GM12892 (cell line): ENCODE measurements around the gene BNIP5.

Experiments
- DNase-seq: peaks from one replicate; pipeline ENCODE4 v3.0.0; 2011; ENCODE audit not compliant: insufficient read length
- FAIRE-seq: peaks from 2 replicates; lab custom pipeline; 2011; peaks lifted over from hg19 to GRCh38; lab: Jason Lieb, UNC
- POLR2A ChIP-seq: IDR thresholded peaks from 2 replicates; pipeline ENCODE4 v1.6.1; 2011; ENCODE audit warnings: low read depth, low read length, control low read depth
- POLR2AphosphoS5 ChIP-seq: IDR thresholded peaks from 2 replicates; pipeline ENCODE4 v1.6.1; 2011; ENCODE audit warnings: low read depth, low read length, control low read depth
- TAF1 ChIP-seq: IDR thresholded peaks from 2 replicates; pipeline ENCODE4 v1.6.1; 2011; ENCODE audit warnings: low read depth, mild to moderate bottlenecking, control low read depth, low read length, borderline replicate concordance

The BNIP5 gene

DNA sequence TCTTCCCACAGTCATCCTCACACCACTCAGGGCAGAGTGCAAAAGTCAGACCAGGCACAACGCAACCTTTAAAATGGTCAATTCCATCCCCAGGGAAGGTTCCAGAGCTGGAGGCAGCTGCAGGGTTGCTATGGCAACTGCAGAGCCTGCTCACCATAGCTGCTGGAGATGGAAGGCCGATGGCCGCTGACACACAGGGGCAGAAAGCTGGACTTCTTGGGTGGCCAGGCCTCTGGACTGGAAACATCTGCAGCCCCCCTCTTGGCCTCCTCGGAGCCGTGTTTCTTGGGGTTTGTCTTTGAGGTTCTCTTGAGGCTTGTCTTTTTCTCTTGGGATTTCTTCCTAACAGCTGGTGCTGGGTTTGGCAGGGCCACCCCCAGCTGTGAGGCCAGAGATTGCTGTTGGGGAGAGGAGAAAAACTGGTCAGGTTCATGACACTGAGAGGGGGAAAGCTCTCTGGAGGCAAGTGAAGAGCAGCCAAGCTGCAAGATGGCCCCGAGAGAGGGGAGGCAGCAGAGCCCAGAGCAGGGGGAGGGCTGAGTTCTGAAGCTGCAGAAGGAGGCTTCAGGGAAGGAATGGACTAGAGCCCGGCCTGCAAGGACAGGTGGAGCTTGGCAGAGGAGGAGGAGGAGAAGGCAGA, 10.2 kb downstream of the BNIP5 start:
- DNase-seq, result no peak
- TF ChIP-seq POLR2AphosphoS5 (no peak), TAF1 (no peak), POLR2A (no peak)
- FAIRE-seq, result no peak

DNA sequence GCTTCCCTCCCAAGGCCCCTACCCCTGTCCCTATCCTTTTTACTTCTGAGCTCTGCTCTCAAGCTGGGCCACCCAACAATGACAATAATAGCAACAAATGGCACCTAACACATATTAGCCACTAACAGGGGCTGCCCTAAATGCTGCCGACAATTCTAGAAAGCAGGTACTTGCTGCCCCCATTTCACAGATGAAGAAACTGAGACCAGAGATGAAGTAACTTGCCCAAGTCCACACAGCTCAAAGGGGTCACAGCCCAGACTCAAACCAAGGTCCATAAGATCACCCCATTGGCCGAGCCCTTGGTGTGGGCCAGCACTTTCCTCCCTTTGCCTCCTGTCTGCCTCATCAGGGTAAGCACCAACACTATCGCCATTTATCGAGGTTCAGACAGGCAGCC, 12.0 kb downstream of the BNIP5 start:
- DNase-seq (no peak), FAIRE-seq (no peak)

DNA sequence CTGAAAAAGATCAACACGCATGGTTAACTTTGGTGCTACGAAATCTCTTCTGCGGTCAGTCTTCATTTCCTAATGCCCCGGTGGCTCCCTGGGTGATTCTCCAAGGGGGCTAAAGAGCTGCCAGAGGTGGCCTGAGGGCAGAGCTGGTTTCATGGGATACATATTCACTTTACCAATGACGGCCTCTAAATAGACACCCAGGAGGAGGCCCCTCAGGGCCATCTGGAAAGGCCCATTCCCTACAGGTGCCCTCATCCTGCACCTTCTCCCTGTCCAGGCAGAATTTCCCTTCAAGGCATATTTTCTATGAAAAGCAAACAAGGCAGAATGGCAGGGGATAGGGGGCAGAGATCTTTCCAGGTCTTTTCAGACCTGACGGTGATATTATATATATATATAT, 12.5 kb downstream of the BNIP5 start:
- FAIRE-seq (no peak), DNase-seq (no peak)
- TF ChIP-seq TAF1, result no peak
- no peak for TF ChIP-seq POLR2AphosphoS5
- no peak for TF ChIP-seq POLR2A

More for the DNA sequence above, 12.0 kb downstream of the BNIP5 start:
- TF ChIP-seq POLR2AphosphoS5 (no peak), POLR2A (no peak), TAF1 (no peak)

DNA sequence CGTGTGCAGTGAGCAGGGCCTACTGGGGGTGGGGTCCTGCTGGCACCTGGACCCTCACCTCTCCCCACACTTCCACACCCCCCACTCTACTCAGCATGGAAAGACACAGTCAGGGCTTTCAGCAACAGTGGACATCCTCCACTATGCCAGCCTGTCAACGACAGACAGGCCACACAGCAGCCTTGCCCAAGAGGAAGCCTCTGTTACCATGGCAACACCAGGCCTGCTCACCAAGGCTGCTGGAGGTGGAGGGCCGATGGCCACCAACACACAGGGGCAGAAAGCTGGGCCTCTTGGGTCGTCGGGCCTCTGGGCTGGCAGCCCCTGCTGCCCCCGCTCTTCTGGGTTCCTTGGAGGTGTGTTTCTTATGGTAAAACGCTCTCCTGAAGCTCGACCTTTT, 13.6 kb downstream of the BNIP5 start:
- TF ChIP-seq POLR2A (no peak), POLR2AphosphoS5 (no peak), TAF1 (no peak)
- FAIRE-seq, result no peak

DNA sequence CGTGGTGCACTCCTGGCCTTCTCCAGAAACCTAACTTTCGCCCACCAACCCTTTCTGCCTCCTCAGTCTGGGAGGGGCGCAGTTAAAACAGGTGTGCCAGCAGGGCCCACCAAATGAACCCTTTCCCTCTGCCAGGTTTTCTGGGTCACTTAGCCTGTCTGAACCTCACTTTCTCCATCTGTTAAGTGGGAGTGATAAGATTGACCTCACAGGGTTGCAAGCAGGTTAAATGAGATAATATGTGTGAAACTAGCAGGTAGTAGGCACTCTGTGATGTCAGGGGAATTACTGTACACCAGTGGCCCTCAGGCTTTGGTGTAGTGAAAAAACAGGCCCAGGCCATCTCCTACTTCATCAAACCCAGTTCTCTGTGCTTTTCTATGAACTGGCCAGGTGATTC, 14.1 kb downstream of the BNIP5 start:
- DNase-seq, result no peak
- TF ChIP-seq TAF1 (no peak), POLR2AphosphoS5 (no peak), POLR2A (no peak)

More for the DNA sequence above, 13.6 kb downstream of the BNIP5 start:
- no peak for DNase-seq

DNA sequence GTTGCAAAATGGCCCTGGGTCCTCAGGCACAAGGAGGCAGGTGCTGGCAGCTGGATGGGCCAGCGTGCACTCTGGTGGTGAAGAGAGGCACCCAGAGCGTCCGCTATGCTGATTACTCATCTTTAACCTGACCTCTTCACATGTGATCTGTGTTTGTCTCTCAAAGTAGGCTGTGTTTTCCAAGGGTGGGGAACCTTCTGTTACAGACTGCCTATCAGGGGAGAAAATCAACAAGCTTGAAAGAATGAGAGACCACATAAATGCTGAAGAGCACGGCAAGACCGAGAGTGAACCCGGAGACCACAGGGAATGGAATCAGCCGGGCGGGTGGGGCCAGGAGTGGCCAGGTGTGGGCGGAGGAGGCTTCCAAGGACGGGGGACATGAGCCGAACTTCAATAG, 16.2 kb downstream of the BNIP5 start:
- no peak for TF ChIP-seq POLR2AphosphoS5
- no peak for FAIRE-seq
- no peak for DNase-seq

More for the DNA sequence above, 14.1 kb downstream of the BNIP5 start:
- FAIRE-seq, result no peak

DNA sequence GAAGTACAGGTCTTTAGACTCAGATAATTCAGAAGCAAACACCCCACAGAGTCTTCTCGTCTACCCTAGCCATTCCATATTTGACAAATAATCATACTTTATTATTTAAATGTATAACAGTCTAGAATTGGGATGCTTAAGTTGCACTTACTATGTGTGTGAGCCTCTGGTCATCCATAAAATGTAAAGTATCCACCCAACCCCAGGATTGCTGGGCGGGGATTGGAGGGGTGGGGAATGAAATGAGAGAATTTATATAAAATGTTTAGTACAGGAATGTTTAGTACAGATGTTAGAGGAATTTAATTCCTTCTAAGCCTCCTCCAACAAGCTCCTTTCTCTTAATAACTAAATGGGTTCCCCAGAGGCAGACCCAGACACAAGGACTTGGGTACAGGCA, 16.9 kb downstream of the BNIP5 start:
- no peak for DNase-seq
- TF ChIP-seq POLR2A, result no peak
- FAIRE-seq, result no peak

DNA sequence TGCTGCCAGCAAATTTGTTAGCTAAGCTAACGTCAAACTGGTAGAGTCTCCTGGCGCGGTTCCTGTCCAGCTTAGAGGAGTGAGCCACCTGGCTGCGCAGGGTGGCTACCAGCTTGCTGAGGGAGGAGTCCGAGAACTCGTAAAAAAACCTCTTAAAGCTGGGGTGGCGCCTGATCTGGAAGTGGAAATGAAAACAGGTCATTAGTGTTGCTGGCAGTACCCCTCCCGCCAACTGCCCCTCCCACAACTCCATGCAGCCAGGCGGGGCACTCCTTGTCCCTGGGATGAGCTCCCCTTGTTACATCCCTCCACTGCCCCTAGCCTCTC, 17.3 kb downstream of the BNIP5 start:
- DNase-seq, result no peak
- FAIRE-seq, result no peak
- TF ChIP-seq POLR2AphosphoS5 (no peak), POLR2A (no peak), TAF1 (no peak)

DNA sequence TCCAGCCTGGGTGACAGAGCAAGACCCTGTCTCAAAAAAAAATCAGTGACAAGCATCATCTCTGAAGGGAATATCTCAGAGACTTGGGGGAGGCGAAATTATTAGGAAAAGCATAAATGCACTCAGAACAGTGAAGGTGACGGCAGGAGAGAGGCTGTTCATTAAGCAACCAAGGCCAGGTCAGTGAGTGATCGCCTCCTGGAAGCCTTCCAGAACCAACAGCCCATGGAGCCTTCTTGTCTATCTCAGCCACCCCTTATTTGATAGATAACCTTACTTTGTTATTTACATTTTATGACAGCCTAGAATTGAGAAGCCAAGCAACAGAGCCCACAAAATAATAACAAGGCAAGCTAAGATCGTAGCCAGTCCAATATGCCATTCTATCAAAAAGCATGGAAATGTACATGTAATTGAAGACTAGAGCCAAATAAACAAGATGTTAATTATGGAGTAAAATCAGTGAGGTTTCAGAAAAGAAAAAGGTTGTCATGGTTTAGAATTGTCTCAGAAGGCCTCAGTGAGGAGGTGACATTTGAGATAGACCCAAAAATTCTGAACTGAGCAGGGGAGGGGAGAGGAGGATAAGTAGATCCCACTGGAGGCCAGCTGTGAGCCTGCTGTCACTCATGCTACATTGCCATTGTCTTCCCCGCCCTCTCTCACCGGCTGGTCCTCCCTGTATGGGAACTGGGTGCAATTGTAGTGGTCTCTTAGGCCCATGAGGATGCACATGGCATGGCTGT, 17.8 kb downstream of the BNIP5 start:
- DNase-seq (no peak), FAIRE-seq (no peak)
- TF ChIP-seq POLR2AphosphoS5, result no peak

DNA sequence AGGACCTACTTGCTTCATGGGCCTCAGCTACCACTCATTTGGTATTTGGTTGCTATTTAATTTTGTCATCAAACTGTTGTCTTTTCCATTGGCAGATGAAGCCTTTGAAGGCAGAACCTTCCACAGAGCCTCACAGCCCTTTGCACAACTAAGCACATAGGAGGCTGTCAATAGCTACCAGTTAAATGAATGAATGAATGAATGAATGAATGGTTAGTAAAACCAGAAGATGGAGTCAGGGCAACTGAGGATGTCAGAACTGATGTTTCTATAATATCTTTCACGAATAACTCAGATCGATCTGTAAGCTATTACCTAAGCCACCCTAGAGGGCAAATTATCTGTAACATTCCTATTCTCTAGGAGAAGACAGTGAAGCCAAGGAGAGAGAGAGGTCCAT, 19.1 kb downstream of the BNIP5 start:
- no peak for FAIRE-seq
- no peak for TF ChIP-seq POLR2AphosphoS5
- no peak for TF ChIP-seq TAF1
- TF ChIP-seq POLR2A, result no peak
- DNase-seq, result no peak

DNA sequence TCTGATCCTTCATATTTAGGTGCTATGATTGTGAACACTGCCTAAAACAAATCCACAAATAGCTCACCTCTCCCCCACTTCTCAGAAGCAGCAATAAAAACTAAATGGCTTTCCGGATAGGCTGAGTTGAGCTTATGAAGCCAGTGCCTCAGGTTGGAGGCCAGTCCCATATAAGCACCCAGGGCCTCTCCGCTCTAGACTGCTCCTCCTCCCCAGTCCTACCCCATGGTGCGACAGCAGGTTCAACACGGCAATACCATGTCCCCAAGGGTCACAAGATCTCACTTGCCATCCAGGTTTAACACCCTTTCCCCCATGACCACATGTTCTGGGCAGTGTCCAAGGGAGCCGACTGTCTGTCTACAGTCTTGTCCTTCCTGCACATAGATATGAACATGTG, 20.8 kb downstream of the BNIP5 start:
- DNase-seq (no peak), FAIRE-seq (no peak)

DNA sequence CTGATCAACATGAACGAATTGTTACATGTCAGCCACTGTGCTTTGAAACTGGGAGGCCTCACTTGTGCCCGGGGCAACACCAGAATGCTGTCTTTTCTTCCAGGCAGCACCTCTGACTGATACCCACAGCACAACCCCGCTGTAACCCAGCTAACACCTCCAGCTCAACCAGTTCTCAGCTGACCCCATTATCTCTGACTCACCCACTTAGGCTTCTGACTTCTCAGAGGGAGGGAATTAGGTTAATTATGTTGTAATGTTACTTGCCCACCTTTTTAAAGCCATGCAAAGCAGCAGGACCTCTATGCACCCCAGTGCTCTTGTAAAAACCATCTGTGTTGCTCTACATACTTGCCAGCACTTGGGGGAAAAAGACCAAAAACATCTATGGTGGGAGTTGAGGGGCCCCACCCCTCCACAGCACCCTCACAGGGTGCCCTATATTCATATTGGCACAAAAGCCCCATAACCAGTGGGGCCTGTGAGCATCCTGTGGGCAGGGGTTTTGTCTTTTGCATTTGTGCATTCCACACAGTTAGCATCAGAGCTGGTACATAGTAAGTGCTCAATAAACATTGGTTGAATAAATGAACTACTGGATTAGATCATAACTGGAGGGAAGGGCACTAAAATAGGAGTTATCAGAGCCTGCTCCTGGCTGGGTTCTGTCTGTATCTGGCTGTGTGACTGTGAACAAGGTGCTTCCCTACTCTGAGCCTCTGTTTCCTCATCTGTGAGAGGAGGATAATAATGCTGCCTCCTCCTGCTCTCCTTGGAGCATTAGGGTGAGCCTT, 22.3 kb downstream of the BNIP5 start:
- FAIRE-seq (no peak), DNase-seq (no peak)
- TF ChIP-seq TAF1, result no peak
- no peak for TF ChIP-seq POLR2A
- no peak for TF ChIP-seq POLR2AphosphoS5

More for the DNA sequence above, 20.8 kb downstream of the BNIP5 start:
- TF ChIP-seq TAF1 (no peak), POLR2AphosphoS5 (no peak), POLR2A (no peak)
